Lung (tissue), 16 donors: ENCODE measurements around the gene MPHOSPH8. TPM values are rescaled to one million over a fixed set of nuclear protein-coding genes. Genes with fewer than 3 reads are reported as not detected.

Experiments
- ATAC-seq: fragments of 200-7000 bp; cut with Tn5 transposase; one replicate; pipeline ENCODE4 v1.9.1; 2020; ENCODE audit warnings: moderate number of reproducible peaks; ENCODE audit not compliant: insufficient read depth, low FRiP score
- DNase-seq, 3 donors: peaks; one replicate each; pipeline ENCODE4 v3.0.0-alpha.2; 2013 to 2017
- H3K27ac ChIP-seq, 2 donors: one replicate each; pipeline ENCODE4 v1.5.1; 2013; ENCODE audit warnings: mild to moderate bottlenecking in 2 of 2, moderate library complexity in 2 of 2, control low read depth in 1 of 2, inconsistent platforms in 1 of 2, low read depth in 1 of 2, low read length in 1 of 2
- H3K27me3 ChIP-seq, 3 donors: one replicate each; pipeline ENCODE4 v1.5.1; 2013; ENCODE audit warnings: low read length in 2 of 3; ENCODE audit not compliant: control insufficient read depth in 3 of 3, insufficient read depth in 3 of 3
- H3K36me3 ChIP-seq, 4 donors: one replicate each; pipeline ENCODE4 v1.5.1; 2013; ENCODE audit warnings: low read length in 4 of 4, mild to moderate bottlenecking in 1 of 4, moderate library complexity in 1 of 4; ENCODE audit not compliant: control insufficient read depth in 4 of 4, insufficient read depth in 4 of 4
- H3K4me1 ChIP-seq, 5 donors: one replicate each; pipeline ENCODE4 v1.5.1; 2013; ENCODE audit warnings: low read length in 5 of 5, mild to moderate bottlenecking in 2 of 5, moderate library complexity in 1 of 5; ENCODE audit not compliant: control insufficient read depth in 5 of 5, insufficient read depth in 5 of 5
- H3K4me3 ChIP-seq: one replicate; pipeline ENCODE4 v1.5.1; 2013; ENCODE audit warnings: mild to moderate bottlenecking, control low read depth, moderate library complexity
- H3K9ac ChIP-seq, 2 donors: one replicate each; pipeline ENCODE4 v1.5.1; 2013; ENCODE audit warnings: low read length in 2 of 2, control low read depth in 1 of 2; ENCODE audit not compliant: insufficient read depth in 1 of 2
- H3K9me3 ChIP-seq, 4 donors: one replicate each; pipeline ENCODE4 v1.5.1; 2013; ENCODE audit warnings: low read length in 3 of 4, mild to moderate bottlenecking in 1 of 4, moderate library complexity in 1 of 4; ENCODE audit not compliant: control insufficient read depth in 4 of 4, insufficient read depth in 3 of 4
- WGBS, 2 donors: extraction: QIAGEN DNeasy Blood & Tissue Kit; methylation state at CpG; one replicate each; pipeline ENCODE4 v1.1.7; 2013; 5-methylcytosine and 5-hydroxymethylcytosine counted together
- long read RNA-seq, 5 donors: transcript quantifications; one replicate each; lab custom pipeline, GENCODE V29; 2026
- polyA plus RNA-seq, 2 donors: library from polyadenylated mRNA; stranded (reverse); fragments of 200-250 nt; gene quantifications; one replicate each; pipeline ENCODE4 v1.2.1, GENCODE V29; 2013
- total RNA-seq, 2 donors: library from RNA; depleted of rRNA in 1 of 2; stranded (reverse); fragments of >200 nt in 1 of 2; gene quantifications; one replicate each; pipeline ENCODE4 v1.2.1, GENCODE V29; 2014 to 2021
- TF ChIP-seq, protein P1 (sequence below): IDR thresholded peaks from 2 replicates; pipeline ENCODE4 v1.5.1; 2012; ENCODE audit warnings: mild to moderate bottlenecking; ENCODE audit errors: control extremely low read depth, extremely low read depth
- donor health status: control.
- donor health status: control.
- donor health status: Bipolar disorder and iron deficiency.
- donor health status: healthy.
- donor health status: DM: yes; HTN: yes; CAD: no.

MPHOSPH8 gene, protein sequence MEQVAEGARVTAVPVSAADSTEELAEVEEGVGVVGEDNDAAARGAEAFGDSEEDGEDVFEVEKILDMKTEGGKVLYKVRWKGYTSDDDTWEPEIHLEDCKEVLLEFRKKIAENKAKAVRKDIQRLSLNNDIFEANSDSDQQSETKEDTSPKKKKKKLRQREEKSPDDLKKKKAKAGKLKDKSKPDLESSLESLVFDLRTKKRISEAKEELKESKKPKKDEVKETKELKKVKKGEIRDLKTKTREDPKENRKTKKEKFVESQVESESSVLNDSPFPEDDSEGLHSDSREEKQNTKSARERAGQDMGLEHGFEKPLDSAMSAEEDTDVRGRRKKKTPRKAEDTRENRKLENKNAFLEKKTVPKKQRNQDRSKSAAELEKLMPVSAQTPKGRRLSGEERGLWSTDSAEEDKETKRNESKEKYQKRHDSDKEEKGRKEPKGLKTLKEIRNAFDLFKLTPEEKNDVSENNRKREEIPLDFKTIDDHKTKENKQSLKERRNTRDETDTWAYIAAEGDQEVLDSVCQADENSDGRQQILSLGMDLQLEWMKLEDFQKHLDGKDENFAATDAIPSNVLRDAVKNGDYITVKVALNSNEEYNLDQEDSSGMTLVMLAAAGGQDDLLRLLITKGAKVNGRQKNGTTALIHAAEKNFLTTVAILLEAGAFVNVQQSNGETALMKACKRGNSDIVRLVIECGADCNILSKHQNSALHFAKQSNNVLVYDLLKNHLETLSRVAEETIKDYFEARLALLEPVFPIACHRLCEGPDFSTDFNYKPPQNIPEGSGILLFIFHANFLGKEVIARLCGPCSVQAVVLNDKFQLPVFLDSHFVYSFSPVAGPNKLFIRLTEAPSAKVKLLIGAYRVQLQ
- total RNA-seq (10 to 100 TPM; 24.2 to 39.1 TPM), polyA plus RNA-seq (10 to 100 TPM; 16.5 to 35.0 TPM)
- long read RNA-seq, donor 1, partial matches to known transcripts = 86 of 99 reads
- long read RNA-seq, donor 1, other reads (novel, unspliced or antisense) = 11 of 99 reads
- long read RNA-seq, donor 2, partial matches to known transcripts = 50 of 51 reads
- long read RNA-seq, donor 2, other reads (novel, unspliced or antisense) = 0 of 51 reads
- long read RNA-seq, donor 3, transcript MPHOSPH8-202 (3 exons, 1,048 nt) = major isoform, 6 of 31 reads
- long read RNA-seq, donor 3, partial matches to known transcripts = 25 of 31 reads
- long read RNA-seq, donor 3, other reads (novel, unspliced or antisense) = 0 of 31 reads
- long read RNA-seq, donor 4, transcript MPHOSPH8-202 (3 exons, 1,048 nt) = major isoform, 8 of 39 reads
- long read RNA-seq, donor 4, partial matches to known transcripts = 31 of 39 reads
- long read RNA-seq, donor 4, other reads (novel, unspliced or antisense) = 0 of 39 reads
- long read RNA-seq, donor 5, full-length matches to known transcripts = 10 of 193 reads
- long read RNA-seq, donor 5, partial matches to known transcripts = 154 of 193 reads
- long read RNA-seq, donor 5, other reads (novel, unspliced or antisense) = 29 of 193 reads

DNA sequence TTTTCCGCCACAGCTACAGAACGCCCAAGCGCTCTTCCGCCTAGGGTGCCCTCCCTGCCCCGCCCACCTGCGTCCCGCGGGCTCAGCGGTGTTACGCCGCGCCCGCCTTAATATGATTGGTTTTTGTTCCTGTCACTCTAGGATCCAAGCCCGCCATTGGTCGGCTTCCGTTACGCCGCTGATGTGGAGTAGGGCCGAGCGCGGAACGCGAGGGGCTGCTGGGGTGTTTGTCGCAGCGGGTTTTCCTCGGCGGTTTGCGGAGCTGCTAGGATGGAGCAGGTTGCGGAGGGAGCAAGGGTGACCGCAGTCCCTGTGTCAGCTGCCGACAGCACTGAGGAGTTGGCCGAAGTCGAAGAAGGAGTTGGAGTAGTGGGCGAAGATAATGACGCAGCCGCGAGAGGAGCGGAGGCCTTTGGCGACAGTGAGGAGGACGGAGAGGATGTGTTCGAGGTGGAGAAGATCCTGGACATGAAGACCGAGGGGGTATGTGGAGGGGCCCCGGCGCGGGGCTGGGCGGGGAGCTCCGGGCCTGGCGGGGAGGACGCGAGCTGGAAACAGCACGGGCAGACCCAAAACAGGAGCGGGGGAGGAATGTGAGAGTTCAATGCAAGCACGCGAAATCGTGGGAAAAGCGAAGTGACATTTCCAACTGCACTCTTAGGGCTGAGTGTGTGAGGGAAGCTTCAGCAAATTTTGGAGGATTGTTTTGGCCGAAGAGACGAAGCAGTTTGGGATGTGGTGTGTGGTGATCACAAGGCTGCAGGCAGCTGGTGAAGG lies at the start of gene MPHOSPH8:
Gene MPHOSPH8 (plus strand): TSS at position 181 of the 777 bp plus-strand sequence. CDS start 90 bp downstream, at position 271.
- peaks cover 0 to 14% (median 5%) of the 10 kb centered on the region in 5 donors for H3K4me1 ChIP-seq
- peak within 1 kb of the TSS; percentile 89 to 95 for H3K27ac ChIP-seq
- DNase-seq (peak; percentile 96 to 99 (median 97)), ATAC-seq (peak; percentile 100)
- H3K27me3 ChIP-seq = no peaks in the 10 kb centered on the region
- peaks cover 0 to 2% (median 0%) of the 10 kb centered on the region in 4 donors for H3K36me3 ChIP-seq
- WGBS, 2 donors = 0% methylated on average over 58 of the region's 58 CpGs
- peak within 1 kb of the TSS; percentile 94 for H3K4me3 ChIP-seq
- TF ChIP-seq, protein P1, sequence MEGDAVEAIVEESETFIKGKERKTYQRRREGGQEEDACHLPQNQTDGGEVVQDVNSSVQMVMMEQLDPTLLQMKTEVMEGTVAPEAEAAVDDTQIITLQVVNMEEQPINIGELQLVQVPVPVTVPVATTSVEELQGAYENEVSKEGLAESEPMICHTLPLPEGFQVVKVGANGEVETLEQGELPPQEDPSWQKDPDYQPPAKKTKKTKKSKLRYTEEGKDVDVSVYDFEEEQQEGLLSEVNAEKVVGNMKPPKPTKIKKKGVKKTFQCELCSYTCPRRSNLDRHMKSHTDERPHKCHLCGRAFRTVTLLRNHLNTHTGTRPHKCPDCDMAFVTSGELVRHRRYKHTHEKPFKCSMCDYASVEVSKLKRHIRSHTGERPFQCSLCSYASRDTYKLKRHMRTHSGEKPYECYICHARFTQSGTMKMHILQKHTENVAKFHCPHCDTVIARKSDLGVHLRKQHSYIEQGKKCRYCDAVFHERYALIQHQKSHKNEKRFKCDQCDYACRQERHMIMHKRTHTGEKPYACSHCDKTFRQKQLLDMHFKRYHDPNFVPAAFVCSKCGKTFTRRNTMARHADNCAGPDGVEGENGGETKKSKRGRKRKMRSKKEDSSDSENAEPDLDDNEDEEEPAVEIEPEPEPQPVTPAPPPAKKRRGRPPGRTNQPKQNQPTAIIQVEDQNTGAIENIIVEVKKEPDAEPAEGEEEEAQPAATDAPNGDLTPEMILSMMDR = no peak
- H3K9me3 ChIP-seq = peaks cover 0 to 3% (median 0%) of the 10 kb centered on the region in 4 donors
- H3K9ac ChIP-seq = peak within 1 kb of the TSS; percentile 88 to 99

DNA sequence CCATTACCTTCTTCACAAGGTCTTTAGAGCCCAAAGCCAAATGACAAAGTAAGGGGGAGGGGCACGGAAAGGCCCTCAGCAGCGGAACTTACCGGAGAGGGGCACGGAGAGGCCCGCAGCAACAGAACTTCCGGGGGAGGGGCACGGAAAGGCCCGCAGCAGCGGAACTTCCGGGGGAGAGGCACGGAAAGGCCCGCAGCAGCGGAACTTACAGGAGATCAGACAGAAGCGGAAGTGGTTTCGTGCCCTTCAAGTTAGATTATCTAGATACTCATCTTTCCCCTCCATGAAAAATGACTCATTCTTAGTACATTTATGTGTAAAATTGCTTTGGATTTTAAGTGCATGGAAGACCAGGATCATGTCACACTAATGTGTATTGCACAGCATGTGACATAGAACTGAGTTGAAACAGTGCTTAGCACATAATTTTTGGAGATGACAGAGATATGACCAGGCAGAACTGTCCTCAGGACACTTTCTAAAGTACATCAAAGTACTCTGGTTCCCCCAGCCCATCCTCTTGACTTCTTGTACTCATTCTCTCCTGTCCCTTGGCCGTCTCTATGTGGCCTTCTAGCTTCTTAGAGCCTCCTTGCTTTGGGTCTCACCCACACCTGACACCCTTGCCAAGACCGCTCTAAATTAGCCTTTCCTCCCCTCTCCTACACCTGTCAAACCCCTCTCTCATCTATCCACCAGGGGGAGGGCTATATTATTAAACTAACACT lies 46.4 kb upstream of the MPHOSPH8 start:
- no peak overlapping the region for H3K4me3 ChIP-seq
- TF ChIP-seq, protein P1 = no peak
- no peaks in the 10 kb centered on the region for H3K36me3 ChIP-seq
- no peak overlapping the region for H3K27ac ChIP-seq
- peaks cover 0 to 3% (median 0%) of the 10 kb centered on the region in 4 donors for H3K9me3 ChIP-seq
- no peaks in the 10 kb centered on the region for H3K27me3 ChIP-seq
- DNase-seq (peak in 1 of 3 donors; percentile 5), ATAC-seq (no peak)
- H3K4me1 ChIP-seq = no peaks in the 10 kb centered on the region
- no peak overlapping the region for H3K9ac ChIP-seq
- WGBS, 2 donors = 18 to 26% methylated on average over 17 of the region's 17 CpGs
